NT2/D1 (cell line): ENCODE data around the gene ANO1.

Experiments used
- SUZ12 ChIP-seq: IDR thresholded peaks from 2 replicates; pipeline ENCODE4 v1.6.1; 2011; ENCODE audit not compliant: insufficient read length, insufficient read depth; ENCODE audit errors: extremely low read depth
- YY1 ChIP-seq: IDR thresholded peaks from 2 replicates; pipeline ENCODE4 v1.6.1; 2011; ENCODE audit not compliant: insufficient read length, insufficient read depth
- ZNF274 ChIP-seq: IDR thresholded peaks from 2 replicates; pipeline ENCODE4 v1.6.1; 2011; ENCODE audit warnings: mild to moderate bottlenecking, low read depth, low read length

DNA sequence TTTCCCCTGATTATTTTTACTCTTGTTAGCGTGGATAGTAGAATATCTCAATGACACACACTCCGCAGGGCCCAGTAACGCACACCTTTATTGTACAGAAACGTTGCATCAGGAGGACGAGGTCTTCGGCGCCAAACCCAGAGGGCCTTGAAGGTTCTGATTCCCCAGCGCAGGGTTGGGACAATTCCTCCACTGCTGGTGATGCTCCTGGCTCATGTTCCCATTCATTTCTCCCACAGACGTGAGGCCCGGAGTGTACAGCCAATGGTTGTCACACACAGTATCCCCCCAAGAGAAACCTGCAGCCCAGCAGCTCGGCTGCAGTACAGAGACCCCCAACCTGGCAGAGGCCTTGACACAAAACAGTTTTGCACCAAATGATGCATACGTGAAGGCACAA, 6.1 kb upstream of the ANO1 start:
- no peak for TF ChIP-seq SUZ12
- no peak for TF ChIP-seq YY1
- no peak for TF ChIP-seq ZNF274
